K562 (cell line): ENCODE data around the gene FAM90A1.
"Not testable (repeated sequence)": the region's sequence is repeated elsewhere in the genome, so short reads cannot be mapped to it uniquely, and the experiment has no call there.

Experiments used
- CTCF ChIP-seq, 3 experiments: IDR thresholded peaks in 2 of 3; conservative IDR thresholded peaks in 1 of 3; 2 replicates each; pipeline ENCODE4 v1.5.1; 2011 to 2012; ENCODE audit warnings: low read length in 3 of 3, mild to moderate bottlenecking in 3 of 3, control low read depth in 2 of 3, improper control_type of control experiment in 1 of 3, inconsistent platforms in 1 of 3, low read depth in 1 of 3, mixed read lengths in 1 of 3, moderate library complexity in 1 of 3; ENCODE audit not compliant: insufficient read depth in 2 of 3
- POU5F1 ChIP-seq: fragments of 150-350 bp; IDR thresholded peaks from 2 replicates; pipeline ENCODE4 v1.6.1; 2014; ENCODE audit warnings: borderline replicate concordance, low read length, low read depth, mild to moderate bottlenecking; ENCODE audit not compliant: partially characterized antibody
- RAD21 ChIP-seq, 2 experiments: fragments of 250-450 bp in 1 of 2; fragments of 450-650 bp in 1 of 2; sonication (Bioruptor Pico) in 1 of 2; formaldehyde crosslinking in 1 of 2; IDR thresholded peaks in 1 of 2; conservative IDR thresholded peaks in 1 of 2; 2 replicates each; pipeline versions ENCODE4 v1.4.0 to v1.8.0; 2020 to 2022; ENCODE audit warnings: mild to moderate bottlenecking in 2 of 2, moderate library complexity in 1 of 2
- VEZF1 ChIP-seq: fragments of 200-800 bp; sonication (Bioruptor generic); IDR thresholded peaks from 2 replicates; pipeline ENCODE4 v1.6.1; 2017; ENCODE audit warnings: missing genetic modification characterization, missing compliant biosample characterization
- ZNF280B ChIP-seq: fragments of 250-450 bp; sonication (Bioruptor Pico); IDR thresholded peaks from 2 replicates; pipeline ENCODE4 v1.5.1; 2021; ENCODE audit warnings: mild to moderate bottlenecking

GRCh38 chr12:8240340-8241114 lies 13.1 kb upstream of the FAM90A1 start:
- not testable (repeated sequence) for TF ChIP-seq ZNF280B; CTCF (IDR thresholded peaks at IDR 0.05 in 2 of 3, conservative IDR thresholded peaks at IDR 0.05 in 1 of 3; ENCODE audit: insufficient read depth in 2 of 3, low read depth in 1 of 3, low read length in 3 of 3); VEZF1 (CRISPR knock-in tag); POU5F1; RAD21 (CRISPR knock-in tag; conservative IDR thresholded peaks at IDR 0.05 in 1 of 2, IDR thresholded peaks at IDR 0.05 in 1 of 2)
